AG09309 (cell line): ENCODE data around the gene ARHGAP26.

Source experiments
- DNase-seq: peaks from one replicate; pipeline ENCODE4 v3.0.0-alpha.2; 2010; ENCODE audit warnings: low read depth
- H3K4me3 ChIP-seq: 2 replicates; pipeline ENCODE4 v1.5.1; 2011; ENCODE audit warnings: mild to moderate bottlenecking, low read depth, low read length, moderate library complexity; ENCODE audit not compliant: control insufficient read depth
- CTCF ChIP-seq: IDR thresholded peaks from 2 replicates; pipeline ENCODE4 v1.5.1; 2011; ENCODE audit warnings: mild to moderate bottlenecking, low read depth, low read length, inconsistent platforms; ENCODE audit not compliant: insufficient read depth, control insufficient read depth; ENCODE audit errors: missing control alignments

Gene ARHGAP26

GRCh38 chr5:143159031-143159430, 388.9 kb downstream of the ARHGAP26 start:
- H3K4me3 ChIP-seq: no peak overlapping the region
- no peak for DNase-seq
- TF ChIP-seq CTCF: no peak

- peak; percentile 86 for DNase-seq
- no peak for TF ChIP-seq CTCF
- H3K4me3 ChIP-seq: no peak overlapping the region
These were observed 391.8 kb downstream of the ARHGAP26 start for GRCh38 chr5:143161885-143162540.

GRCh38 chr5:143162810-143163209, 392.6 kb downstream of the ARHGAP26 start:
- H3K4me3 ChIP-seq: no peak overlapping the region
- no peak for DNase-seq
- no peak for TF ChIP-seq CTCF

- TF ChIP-seq CTCF: no peak
- no peak overlapping the region for H3K4me3 ChIP-seq
- no peak for DNase-seq
These were observed 394.4 kb downstream of the ARHGAP26 start for GRCh38 chr5:143164557-143164956.

GRCh38 chr5:143165049-143165880, 395.1 kb downstream of the ARHGAP26 start:
- no peak for DNase-seq
- no peak overlapping the region for H3K4me3 ChIP-seq
- no peak for TF ChIP-seq CTCF

GRCh38 chr5:143166090-143166489, 395.9 kb downstream of the ARHGAP26 start:
- TF ChIP-seq CTCF: no peak
- DNase-seq: no peak

More at GRCh38 chr5:143166090-143166489, 395.9 kb downstream of the ARHGAP26 start:
- no peak overlapping the region for H3K4me3 ChIP-seq
